K562 (cell line): ENCODE data around the gene CTNNA3. TPM values are rescaled to one million over a fixed set of nuclear protein-coding genes. Genes with fewer than 3 reads are reported as not detected.

ENCODE experiments used
- ATAC-seq: fragments of 200-7000 bp; cut with Tn5 transposase; 3 replicates; pipeline ENCODE4 v1.9.1; 2020; ENCODE audit warnings: moderate library complexity
- BruUV-seq: library from RNA; stranded (reverse); fragments of 400-500 nt; replicated peaks from 2 replicates; lab custom pipeline; 2021; lab: Mats Ljungman, UMichigan
- CTCF ChIA-PET: fragments of 300-600 bp; formaldehyde crosslinking; extraction: SDS; loops from one replicate; lab custom pipeline; 2021; ENCODE audit warnings: low intra/inter-chr PET ratio; lab: Yijun Ruan, JAX
- POLR2A ChIA-PET: fragments of 300-600, 350-650 bp; sonication (Branson Sonifier 250); formaldehyde crosslinking; extraction: SDS; loops from one replicate; lab custom pipeline; 2021; ENCODE audit warnings: antibody characterized with exemption, inconsistent platforms; lab: Yijun Ruan, JAX
- DNase-seq, 4 experiments: peaks; one replicate each; pipeline versions ENCODE4 v3.0.0 to v3.0.0-alpha.2; 2011 to 2018; ENCODE audit warnings: low spot score in 3 of 4, mixed read lengths in 3 of 4; ENCODE audit errors: extremely low read depth in 1 of 4
- FAIRE-seq: peaks from 2 replicates; lab custom pipeline; 2011; peaks lifted over from hg19 to GRCh38; lab: Jason Lieb, UNC
- H2AFZ ChIP-seq: 2 replicates; pipeline ENCODE4 v1.6.0; 2011; ENCODE audit warnings: low read depth, low read length, control low read depth, inconsistent platforms
- H3K27ac ChIP-seq: fragments of 200-600 bp; 3 replicates; pipeline ENCODE4 v1.8.0; 2011; ENCODE audit warnings: low read depth, mild to moderate bottlenecking, control low read depth, inconsistent platforms, low read length, moderate library complexity, mixed read lengths; ENCODE audit errors: extremely low read depth
- H3K27me3 ChIP-seq, 2 experiments: fragments of 300-600 bp in 1 of 2; 2 replicates in 1 of 2; 3 replicates in 1 of 2; pipeline versions ENCODE4 v1.6.0 to v1.8.0; 2011; ENCODE audit warnings: inconsistent platforms in 2 of 2, low read length in 2 of 2, mild to moderate bottlenecking in 1 of 2, mixed read lengths in 1 of 2, moderate library complexity in 1 of 2; ENCODE audit not compliant: control insufficient read depth in 2 of 2, insufficient read depth in 2 of 2
- H3K36me3 ChIP-seq: fragments of 300-600 bp; 3 replicates; pipeline ENCODE4 v1.8.0; 2011; ENCODE audit warnings: mild to moderate bottlenecking, low read length, inconsistent platforms; ENCODE audit not compliant: control insufficient read depth, insufficient read depth
- H3K4me1 ChIP-seq, 2 experiments: fragments of 200-600 bp in 1 of 2; replicated peaks in 1 of 2; 2 replicates in 1 of 2; 3 replicates in 1 of 2; pipeline versions ENCODE4 v1.5.1 to v1.8.0; 2011; ENCODE audit warnings: inconsistent platforms in 2 of 2, low read length in 2 of 2, mild to moderate bottlenecking in 1 of 2, mixed read lengths in 1 of 2, moderate library complexity in 1 of 2; ENCODE audit not compliant: control insufficient read depth in 2 of 2, insufficient read depth in 2 of 2
- H3K4me2 ChIP-seq: 2 replicates; pipeline ENCODE4 v1.6.1; 2011; ENCODE audit warnings: low read length, control low read depth, inconsistent platforms, mixed read lengths; ENCODE audit not compliant: insufficient read depth
- H3K4me3 ChIP-seq: fragments of 200-600 bp; sonication (generic), shearing (Covaris generic); 2 replicates; pipeline ENCODE4 v1.5.1; 2016; ENCODE audit warnings: control low read depth, inconsistent platforms
- H3K79me2 ChIP-seq: fragments of 200-600 bp; 3 replicates; pipeline ENCODE4 v1.8.0; 2011; ENCODE audit warnings: low read length, inconsistent platforms; ENCODE audit not compliant: control insufficient read depth, insufficient read depth
- H3K9ac ChIP-seq, 2 experiments: 2 replicates each; pipeline versions ENCODE4 v1.6.0 to v1.6.1; 2011; ENCODE audit warnings: low read depth in 2 of 2, low read length in 2 of 2, control low read depth in 1 of 2, inconsistent platforms in 1 of 2, mild to moderate bottlenecking in 1 of 2, mixed read lengths in 1 of 2; ENCODE audit not compliant: insufficient read depth in 1 of 2
- H3K9me1 ChIP-seq: one replicate; pipeline ENCODE4 v1.6.0; 2011; ENCODE audit warnings: inconsistent platforms, mild to moderate bottlenecking, low read length, moderate library complexity; ENCODE audit not compliant: control insufficient read depth, insufficient read depth
- H3K9me3 ChIP-seq: replicated peaks from 2 replicates; pipeline ENCODE4 v1.5.1; 2011; ENCODE audit warnings: low read depth, low read length, inconsistent platforms; ENCODE audit not compliant: control insufficient read depth, insufficient read depth
- H4K20me1 ChIP-seq: replicated peaks from 2 replicates; pipeline ENCODE4 v1.6.1; 2011; ENCODE audit warnings: low read length, inconsistent platforms, mixed read lengths; ENCODE audit not compliant: control insufficient read depth, insufficient read depth
- CBX8 ChIP-seq: fragments of 200-600 bp; sonication (generic); IDR thresholded peaks from 2 replicates; pipeline ENCODE4 v1.6.1; 2012; ENCODE audit warnings: borderline replicate concordance, mixed run types, low read depth, mild to moderate bottlenecking, moderate library complexity, mixed read lengths, low read length, control low read depth, inconsistent platforms; ENCODE audit not compliant: poor library complexity, severe bottlenecking; ENCODE audit errors: extremely low read depth
- EWSR1 ChIP-seq: fragments of 450-650 bp; IDR thresholded peaks from 2 replicates; pipeline ENCODE4 v1.6.1; 2018; ENCODE audit warnings: borderline replicate concordance, mild to moderate bottlenecking, low read depth, moderate library complexity; ENCODE audit not compliant: partially characterized antibody
- FOXA3 ChIP-seq, 2 experiments: fragments of 450-650 bp in 1 of 2; sonication (generic) in 1 of 2; formaldehyde crosslinking; IDR thresholded peaks in 1 of 2; conservative IDR thresholded peaks in 1 of 2; 2 replicates each; pipeline versions ENCODE4 v1.4.0 to v1.8.0; 2020 to 2022; ENCODE audit warnings: mild to moderate bottlenecking in 2 of 2, missing genetic modification reagents in 1 of 2
- HCFC1 ChIP-seq: IDR thresholded peaks from 2 replicates; pipeline ENCODE4 v1.6.1; 2012; ENCODE audit warnings: low read depth, low read length, improper control_type of control experiment
- HMGN3 ChIP-seq: IDR thresholded peaks from 2 replicates; pipeline ENCODE4 v1.6.1; 2011; ENCODE audit warnings: borderline replicate concordance, low read depth, mild to moderate bottlenecking, mixed read lengths, low read length; ENCODE audit not compliant: insufficient read length; ENCODE audit errors: extremely low read depth
- HNRNPUL1 ChIP-seq: fragments of 200-400 bp; formaldehyde crosslinking; IDR thresholded peaks from 2 replicates; pipeline ENCODE4 v1.6.1; 2017; ENCODE audit warnings: low read length
- NFYB ChIP-seq: IDR thresholded peaks from 2 replicates; pipeline ENCODE4 v1.6.1; 2011; ENCODE audit warnings: mild to moderate bottlenecking, moderate library complexity; ENCODE audit not compliant: insufficient read length; ENCODE audit errors: extremely low read depth
- POU5F1 ChIP-seq: fragments of 150-350 bp; IDR thresholded peaks from 2 replicates; pipeline ENCODE4 v1.6.1; 2014; ENCODE audit warnings: borderline replicate concordance, low read length, low read depth, mild to moderate bottlenecking; ENCODE audit not compliant: partially characterized antibody
- PTTG1 ChIP-seq: fragments of 450-650 bp; IDR thresholded peaks from 2 replicates; pipeline ENCODE4 v1.6.1; 2016; ENCODE audit warnings: low read depth, mild to moderate bottlenecking, missing genetic modification characterization, missing compliant biosample characterization
- RBM17 ChIP-seq: fragments of 200-400 bp; formaldehyde crosslinking; IDR thresholded peaks from 2 replicates; pipeline ENCODE4 v1.6.1; 2017; ENCODE audit warnings: low read depth, mild to moderate bottlenecking, low read length, borderline replicate concordance
- SRSF3 ChIP-seq: fragments of 200-400 bp; formaldehyde crosslinking; IDR thresholded peaks from 2 replicates; pipeline ENCODE4 v1.6.1; 2016; ENCODE audit warnings: mild to moderate bottlenecking, low read length, moderate library complexity; ENCODE audit not compliant: insufficient read depth
- STAT5B ChIP-seq: fragments of 250-450 bp; sonication (Bioruptor Pico); IDR thresholded peaks from 2 replicates; pipeline ENCODE4 v1.8.0; 2021; ENCODE audit warnings: mild to moderate bottlenecking, inconsistent platforms
- TCF7 ChIP-seq: sonication (generic); IDR thresholded peaks from 2 replicates; pipeline ENCODE4 v1.6.1; 2016; ENCODE audit warnings: antibody characterized with exemption, borderline replicate concordance
- ZBTB17 ChIP-seq: fragments of 450-650 bp; formaldehyde crosslinking; IDR thresholded peaks from 2 replicates; pipeline ENCODE4 v1.4.0; 2020; ENCODE audit warnings: mild to moderate bottlenecking
- ZFX ChIP-seq: sonication (generic); formaldehyde crosslinking; IDR thresholded peaks from 2 replicates; pipeline ENCODE4 v1.8.0; 2022; ENCODE audit warnings: mild to moderate bottlenecking, missing genetic modification reagents, moderate library complexity
- ZSCAN29 ChIP-seq: fragments of 450-650 bp; IDR thresholded peaks from 2 replicates; pipeline ENCODE4 v1.6.1; 2017
- WGBS: fragments of 100-300 bp; shearing (Covaris generic); methylation state at CpG from one replicate; pipeline ENCODE4 v1.1.6; 2016; ENCODE audit warnings: low coverage, mixed read lengths; ENCODE audit not compliant: insufficient coverage; ENCODE audit errors: missing lambda C conversion rate; 5-methylcytosine and 5-hydroxymethylcytosine counted together
- in situ Hi-C: fragments of 300-500 bp; cut with MboI; formaldehyde crosslinking; loops from 4 replicates; pipeline ENCODE4 v1.15.0; 2018; ENCODE audit warnings: inconsistent platforms, mixed read lengths
- intact Hi-C: fragments of 100-400 bp; cut with micrococcal nuclease; formaldehyde crosslinking; loops from 2 replicates; pipeline ENCODE4 v1.14.2; 2022
- polyA plus RNA-seq, 8 experiments: library from polyadenylated mRNA; depleted of rRNA in 4 of 8; stranded (reverse) in 5 of 8; unstranded in 3 of 8; fragments of >200 nt; fragmentation: Nextera tagmentation in 2 of 8; fragmentation: Illumina TruSeq in 1 of 8; extraction: Ambion mirVana in 2 of 8; extraction: Trizol in 1 of 8; gene quantifications; 2 replicates each; pipeline versions ENCODE4 v1.2.1 to v1.2.3, GENCODE V29; 2011 to 2014; ENCODE audit warnings: inconsistent platforms in 1 of 8, missing spikeins in 1 of 8
- total RNA-seq, 7 experiments: library from RNA; depleted of rRNA in 6 of 7; stranded (reverse); fragments of >200 nt in 6 of 7; fragmentation: Illumina TruSeq in 2 of 7; extraction: Trizol in 2 of 7; gene quantifications; 2 replicates each; pipeline versions ENCODE4 v1.2.1 to v1.2.3, GENCODE V29; 2011 to 2021; ENCODE audit warnings: low replicate concordance in 1 of 7
- TF ChIP-seq, protein P1 (sequence below): fragments of 450-650 bp; IDR thresholded peaks from 2 replicates; pipeline ENCODE4 v1.6.1; 2017; ENCODE audit warnings: antibody characterized with exemption
- TF ChIP-seq, protein P2 (sequence below): fragments of 250-450 bp; sonication (Bioruptor Pico); IDR thresholded peaks from 2 replicates; pipeline ENCODE4 v1.5.0; 2020; ENCODE audit warnings: mild to moderate bottlenecking
- TF ChIP-seq, protein P3 (sequence below): fragments of 450-650 bp; IDR thresholded peaks from one replicate; pipeline ENCODE4 v1.6.1; 2018; ENCODE audit warnings: mild to moderate bottlenecking, moderate library complexity; ENCODE audit not compliant: partially characterized antibody

CTNNA3 gene
- total and polyA plus RNA-seq, 9 of the 15 experiments (the other 6 are each of a cell fraction or from before 2014, with no cell fraction given), result 0.04 TPM; not detected in 8

GRCh38 chr10:67433276-67433675, 262.7 kb downstream of the CTNNA3 start:
- no peak for FAIRE-seq
- ChIA-PET CTCF (no interaction called here), POLR2A (no interaction called here)
- Histone ChIP-seq H3K4me2 (no peak overlapping the region), H3K36me3 (no peaks in the 10 kb centered on the region), H2AFZ (no peak overlapping the region), H3K9me1 (no peaks in the 10 kb centered on the region), H3K4me3 (no peak overlapping the region), H3K27ac (no peak overlapping the region), H3K79me2 (no peaks in the 10 kb centered on the region), H3K9ac (no peak overlapping the region), H3K4me1 (no peaks in the 10 kb centered on the region), H3K27me3 (no peaks in the 10 kb centered on the region), H4K20me1 (no peaks in the 10 kb centered on the region), H3K9me3 (no peaks in the 10 kb centered on the region)
- BruUV-seq, result no TSS peak
- WGBS, result 1% methylated on average over 2 of the region's 2 CpGs
- ATAC-seq, result no peak
- intact Hi-C loops (no loop called here), in situ Hi-C loops (no loop called here)
- no peak for DNase-seq
- TF ChIP-seq, protein P1, sequence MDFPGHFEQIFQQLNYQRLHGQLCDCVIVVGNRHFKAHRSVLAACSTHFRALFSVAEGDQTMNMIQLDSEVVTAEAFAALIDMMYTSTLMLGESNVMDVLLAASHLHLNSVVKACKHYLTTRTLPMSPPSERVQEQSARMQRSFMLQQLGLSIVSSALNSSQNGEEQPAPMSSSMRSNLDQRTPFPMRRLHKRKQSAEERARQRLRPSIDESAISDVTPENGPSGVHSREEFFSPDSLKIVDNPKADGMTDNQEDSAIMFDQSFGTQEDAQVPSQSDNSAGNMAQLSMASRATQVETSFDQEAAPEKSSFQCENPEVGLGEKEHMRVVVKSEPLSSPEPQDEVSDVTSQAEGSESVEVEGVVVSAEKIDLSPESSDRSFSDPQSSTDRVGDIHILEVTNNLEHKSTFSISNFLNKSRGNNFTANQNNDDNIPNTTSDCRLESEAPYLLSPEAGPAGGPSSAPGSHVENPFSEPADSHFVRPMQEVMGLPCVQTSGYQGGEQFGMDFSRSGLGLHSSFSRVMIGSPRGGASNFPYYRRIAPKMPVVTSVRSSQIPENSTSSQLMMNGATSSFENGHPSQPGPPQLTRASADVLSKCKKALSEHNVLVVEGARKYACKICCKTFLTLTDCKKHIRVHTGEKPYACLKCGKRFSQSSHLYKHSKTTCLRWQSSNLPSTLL, result no peak
- TF ChIP-seq EWSR1, result no peak
- no peak for TF ChIP-seq HNRNPUL1
- TF ChIP-seq ZFX (CRISPR knock-in tag), result no peak
- TF ChIP-seq CBX8, result no peak
- TF ChIP-seq, protein P2, sequence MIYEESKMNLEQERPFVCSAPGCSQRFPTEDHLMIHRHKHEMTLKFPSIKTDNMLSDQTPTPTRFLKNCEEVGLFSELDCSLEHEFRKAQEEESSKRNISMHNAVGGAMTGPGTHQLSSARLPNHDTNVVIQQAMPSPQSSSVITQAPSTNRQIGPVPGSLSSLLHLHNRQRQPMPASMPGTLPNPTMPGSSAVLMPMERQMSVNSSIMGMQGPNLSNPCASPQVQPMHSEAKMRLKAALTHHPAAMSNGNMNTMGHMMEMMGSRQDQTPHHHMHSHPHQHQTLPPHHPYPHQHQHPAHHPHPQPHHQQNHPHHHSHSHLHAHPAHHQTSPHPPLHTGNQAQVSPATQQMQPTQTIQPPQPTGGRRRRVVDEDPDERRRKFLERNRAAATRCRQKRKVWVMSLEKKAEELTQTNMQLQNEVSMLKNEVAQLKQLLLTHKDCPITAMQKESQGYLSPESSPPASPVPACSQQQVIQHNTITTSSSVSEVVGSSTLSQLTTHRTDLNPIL (CRISPR knock-in tag), result no peak
- TF ChIP-seq FOXA3 (CRISPR knock-in tag; conservative IDR thresholded peaks at IDR 0.05 in 1 of 2, IDR thresholded peaks at IDR 0.05 in 1 of 2), result no peak
- no peak for TF ChIP-seq NFYB
- no peak for TF ChIP-seq SRSF3
- no peak for TF ChIP-seq STAT5B (CRISPR knock-in tag)
- TF ChIP-seq HCFC1, result no peak
- TF ChIP-seq ZBTB17 (CRISPR knock-in tag), result no peak
- no peak for TF ChIP-seq PTTG1 (tag)
- TF ChIP-seq TCF7, result no peak
- TF ChIP-seq, protein P3, sequence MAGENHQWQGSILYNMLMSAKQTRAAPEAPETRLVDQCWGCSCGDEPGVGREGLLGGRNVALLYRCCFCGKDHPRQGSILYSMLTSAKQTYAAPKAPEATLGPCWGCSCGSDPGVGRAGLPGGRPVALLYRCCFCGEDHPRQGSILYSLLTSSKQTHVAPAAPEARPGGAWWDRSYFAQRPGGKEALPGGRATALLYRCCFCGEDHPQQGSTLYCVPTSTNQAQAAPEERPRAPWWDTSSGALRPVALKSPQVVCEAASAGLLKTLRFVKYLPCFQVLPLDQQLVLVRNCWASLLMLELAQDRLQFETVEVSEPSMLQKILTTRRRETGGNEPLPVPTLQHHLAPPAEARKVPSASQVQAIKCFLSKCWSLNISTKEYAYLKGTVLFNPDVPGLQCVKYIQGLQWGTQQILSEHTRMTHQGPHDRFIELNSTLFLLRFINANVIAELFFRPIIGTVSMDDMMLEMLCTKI, result no peak
- TF ChIP-seq ZSCAN29, result no peak
- TF ChIP-seq POU5F1, result no peak
- TF ChIP-seq RBM17, result no peak
- no peak for TF ChIP-seq HMGN3
